ENCODE measurements around the gene SPHK2. TPM values are rescaled to one million over a fixed set of nuclear protein-coding genes. Genes with fewer than 3 reads are reported as not detected.
"Not testable (repeated sequence)": the region's sequence is repeated elsewhere in the genome, so short reads cannot be mapped to it uniquely, and the experiment has no call there.

Gene SPHK2
- total and polyA plus RNA-seq, 2 experiments from 2014 or later: 22.5 to 25.3 TPM

DNA sequence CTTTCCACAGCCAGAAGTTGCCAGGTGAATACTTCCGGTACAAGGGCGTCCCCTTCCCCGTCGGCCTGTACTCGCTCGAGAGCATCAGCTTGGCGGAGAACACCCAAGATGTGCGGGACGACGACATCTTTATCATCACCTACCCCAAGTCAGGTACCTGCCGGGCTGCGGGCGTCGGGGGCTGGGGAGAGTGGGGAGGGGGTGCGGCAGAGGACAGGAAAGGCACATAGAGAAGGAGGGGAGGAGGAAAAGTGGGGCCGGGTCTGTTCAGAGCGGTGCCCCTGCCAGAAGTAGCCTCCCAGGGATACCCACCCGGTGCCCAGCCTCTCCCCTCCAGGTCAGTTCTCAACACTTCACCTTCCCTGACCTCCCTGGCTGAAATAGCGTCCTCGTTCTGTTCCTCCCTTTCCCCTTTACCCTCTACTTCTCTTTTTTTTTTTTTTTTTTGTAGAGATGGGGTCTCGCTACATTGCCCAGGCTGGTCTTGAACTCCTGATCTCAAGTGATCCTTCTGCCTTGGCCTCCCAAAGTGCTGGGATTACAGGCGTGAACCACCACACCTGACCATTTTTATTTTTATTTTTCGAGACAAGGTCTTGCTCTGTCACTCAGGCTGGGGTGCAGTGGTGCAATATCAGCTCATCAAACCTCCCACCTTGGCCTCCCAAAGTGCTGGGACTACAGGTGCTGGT lies 43.2 kb upstream of the SPHK2 start:
- H3K27ac ChIP-seq: no peak overlapping the region
- TF ChIP-seq, protein P1, sequence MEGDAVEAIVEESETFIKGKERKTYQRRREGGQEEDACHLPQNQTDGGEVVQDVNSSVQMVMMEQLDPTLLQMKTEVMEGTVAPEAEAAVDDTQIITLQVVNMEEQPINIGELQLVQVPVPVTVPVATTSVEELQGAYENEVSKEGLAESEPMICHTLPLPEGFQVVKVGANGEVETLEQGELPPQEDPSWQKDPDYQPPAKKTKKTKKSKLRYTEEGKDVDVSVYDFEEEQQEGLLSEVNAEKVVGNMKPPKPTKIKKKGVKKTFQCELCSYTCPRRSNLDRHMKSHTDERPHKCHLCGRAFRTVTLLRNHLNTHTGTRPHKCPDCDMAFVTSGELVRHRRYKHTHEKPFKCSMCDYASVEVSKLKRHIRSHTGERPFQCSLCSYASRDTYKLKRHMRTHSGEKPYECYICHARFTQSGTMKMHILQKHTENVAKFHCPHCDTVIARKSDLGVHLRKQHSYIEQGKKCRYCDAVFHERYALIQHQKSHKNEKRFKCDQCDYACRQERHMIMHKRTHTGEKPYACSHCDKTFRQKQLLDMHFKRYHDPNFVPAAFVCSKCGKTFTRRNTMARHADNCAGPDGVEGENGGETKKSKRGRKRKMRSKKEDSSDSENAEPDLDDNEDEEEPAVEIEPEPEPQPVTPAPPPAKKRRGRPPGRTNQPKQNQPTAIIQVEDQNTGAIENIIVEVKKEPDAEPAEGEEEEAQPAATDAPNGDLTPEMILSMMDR (IDR thresholded peaks at IDR 0.05; ENCODE audit: low read depth, low read length): no peak
- no peak for DNase-seq (ENCODE audit: low read depth in 1 of 2, low spot score in 1 of 2)

GRCh38 chr19:48577908-48578307 lies 41.4 kb upstream of the SPHK2 start:
- H3K36me3 ChIP-seq; H3K4me3 ChIP-seq; DNase-seq (ENCODE audit: low read depth in 1 of 2, low spot score in 1 of 2); H3K4me1 ChIP-seq (ENCODE audit: low read depth); H3K9me3 ChIP-seq (ENCODE audit: low read depth); H3K27me3 ChIP-seq; H3K27ac ChIP-seq: not testable (repeated sequence)

More for the DNA sequence above, 43.2 kb upstream of the SPHK2 start:
- Histone ChIP-seq H3K36me3 (no peaks in the 10 kb centered on the region), H3K4me1 (ENCODE audit: low read depth) (no peaks in the 10 kb centered on the region), H3K9me3 (ENCODE audit: low read depth) (no peaks in the 10 kb centered on the region), H3K4me3 (no peak overlapping the region), H3K27me3 (no peaks in the 10 kb centered on the region)

DNA sequence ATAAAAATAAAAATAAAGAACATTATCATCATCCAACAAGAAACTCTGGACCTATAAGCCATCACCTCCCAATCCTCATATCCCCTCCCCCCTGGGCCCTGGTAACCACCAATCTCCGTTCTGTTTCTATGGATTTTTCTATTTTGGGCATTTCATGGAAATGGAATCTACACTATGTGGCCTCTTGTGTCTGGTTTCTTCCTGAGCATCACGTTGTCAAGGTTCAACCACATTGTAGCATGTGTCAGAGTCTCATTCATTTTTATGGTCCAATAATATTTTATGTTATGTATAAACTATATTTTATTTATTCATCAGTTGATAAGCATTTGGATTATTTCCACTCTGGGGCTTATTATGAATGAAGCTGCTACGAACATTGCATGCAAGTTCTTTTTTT lies 40.4 kb upstream of the SPHK2 start:
- DNase-seq (ENCODE audit: low read depth in 1 of 2, low spot score in 1 of 2): no peak
- Histone ChIP-seq H3K27me3 (no peaks in the 10 kb centered on the region), H3K4me3 (no peak overlapping the region), H3K4me1 (ENCODE audit: low read depth) (no peaks in the 10 kb centered on the region), H3K36me3 (no peaks in the 10 kb centered on the region), H3K27ac (no peak overlapping the region), H3K9me3 (ENCODE audit: low read depth) (no peaks in the 10 kb centered on the region)
- TF ChIP-seq, protein P1 (IDR thresholded peaks at IDR 0.05; ENCODE audit: low read depth, low read length): no peak

DNA sequence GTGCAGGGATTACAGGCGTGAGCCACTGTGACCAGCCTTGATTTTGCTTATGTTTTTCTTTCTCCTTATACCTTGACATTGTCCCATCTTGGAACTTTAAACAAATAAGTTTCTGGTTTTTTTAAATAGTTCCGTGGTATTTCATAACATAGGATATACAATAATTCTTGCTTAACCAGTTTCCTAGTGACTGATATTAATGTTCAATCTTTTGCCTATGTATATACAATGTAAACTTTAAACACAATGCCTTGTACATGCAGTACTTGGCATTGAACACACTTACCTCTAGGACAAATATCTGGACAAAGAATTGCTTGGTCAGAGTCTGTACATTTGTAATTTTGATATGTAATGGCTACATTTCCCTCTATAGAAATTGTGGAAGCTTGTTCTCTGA lies 37.1 kb upstream of the SPHK2 start:
- no peak for DNase-seq (ENCODE audit: low read depth in 1 of 2, low spot score in 1 of 2)
- H3K27ac ChIP-seq: no peak overlapping the region
- no peaks in the 10 kb centered on the region for H3K27me3 ChIP-seq
- no peaks in the 10 kb centered on the region for H3K4me1 ChIP-seq (ENCODE audit: low read depth)
- H3K9me3 ChIP-seq (ENCODE audit: low read depth): no peaks in the 10 kb centered on the region
- TF ChIP-seq, protein P1 (IDR thresholded peaks at IDR 0.05; ENCODE audit: low read depth, low read length): no peak
- H3K36me3 ChIP-seq: no peaks in the 10 kb centered on the region
- H3K4me3 ChIP-seq: no peak overlapping the region

DNA sequence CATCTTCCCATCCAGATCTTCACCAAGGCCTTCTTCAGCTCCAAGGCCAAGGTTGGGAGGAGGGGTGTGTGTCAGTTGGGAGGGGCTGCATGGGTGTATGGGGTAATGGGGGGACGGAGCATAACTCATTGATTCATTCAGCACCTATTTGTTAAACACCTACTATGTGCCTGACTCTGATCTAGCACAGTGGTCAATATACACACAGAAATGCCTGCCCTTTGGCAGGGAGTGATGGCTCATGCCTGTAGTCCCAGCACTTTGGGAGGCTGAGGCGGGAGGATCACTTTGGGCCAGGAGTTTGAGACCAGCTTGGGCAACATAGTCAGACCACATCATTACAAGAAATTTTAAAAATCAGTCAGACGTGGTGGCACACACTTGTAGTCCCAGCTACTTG lies 31.9 kb upstream of the SPHK2 start:
- no peak overlapping the region for H3K4me3 ChIP-seq
- TF ChIP-seq, protein P1 (IDR thresholded peaks at IDR 0.05; ENCODE audit: low read depth, low read length): no peak
- H3K4me1 ChIP-seq (ENCODE audit: low read depth): no peaks in the 10 kb centered on the region
- no peak overlapping the region for H3K27ac ChIP-seq
- DNase-seq (ENCODE audit: low read depth in 1 of 2, low spot score in 1 of 2): no peak
- no peaks in the 10 kb centered on the region for H3K27me3 ChIP-seq
- H3K9me3 ChIP-seq (ENCODE audit: low read depth): no peaks in the 10 kb centered on the region
- H3K36me3 ChIP-seq: no peaks in the 10 kb centered on the region

DNA sequence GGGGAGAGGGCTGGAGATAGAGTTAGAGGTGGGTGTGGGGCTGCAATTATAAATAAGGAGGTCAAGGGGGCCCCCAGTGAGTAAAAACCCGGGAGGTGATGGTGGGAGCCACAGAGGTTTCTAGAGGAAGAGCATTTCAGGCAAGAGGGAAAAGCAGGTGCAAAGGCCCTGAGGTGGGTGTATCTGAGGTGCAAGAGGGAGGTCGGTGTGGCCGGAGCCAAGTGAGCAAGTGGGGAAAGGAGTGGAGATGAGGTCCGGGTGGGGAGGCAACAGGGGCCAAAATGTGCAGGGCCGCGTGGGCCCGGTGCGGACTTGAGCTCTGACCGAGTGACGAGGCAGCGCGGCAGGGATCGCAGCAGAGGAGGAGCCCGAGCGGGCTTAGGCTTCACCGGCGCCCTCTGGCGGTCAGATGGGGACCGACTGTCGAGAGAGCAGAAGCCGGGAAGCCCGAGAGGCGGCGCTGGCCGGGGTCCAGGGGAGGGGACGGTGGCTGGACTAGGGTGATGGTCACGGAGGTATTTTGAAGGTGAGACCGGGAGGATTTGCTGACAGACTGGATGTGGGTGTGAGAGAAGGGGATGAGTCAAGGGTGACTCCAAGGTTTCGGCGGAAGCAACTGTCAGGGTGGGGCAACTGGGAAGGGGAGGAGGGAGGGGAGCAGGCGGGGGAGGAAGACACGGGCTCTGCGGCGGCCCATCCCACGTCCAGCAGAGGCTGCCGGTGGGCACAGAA lies 30.5 kb upstream of the SPHK2 start:
- TF ChIP-seq, protein P1 (IDR thresholded peaks at IDR 0.05; ENCODE audit: low read depth, low read length): peak; percentile 95
- no peaks in the 10 kb centered on the region for H3K4me1 ChIP-seq (ENCODE audit: low read depth)
- peak; percentile 88 to 93 for DNase-seq (ENCODE audit: low read depth in 1 of 2, low spot score in 1 of 2)
- peak overlapping the region; percentile 19 for H3K4me3 ChIP-seq
- H3K27ac ChIP-seq: no peak overlapping the region
- H3K27me3 ChIP-seq: no peaks in the 10 kb centered on the region
- H3K36me3 ChIP-seq: no peaks in the 10 kb centered on the region
- H3K9me3 ChIP-seq (ENCODE audit: low read depth): no peaks in the 10 kb centered on the region

Data from cardiac muscle cell (in vitro differentiated cells and primary cell).